Stimulated activated naive CD8-positive, alpha-beta T cell treated with anti-CD3 and anti-CD28 coated beads, Interleukin-15, amount 100 ng/mL, for 72 hours (primary cell): Measurements from ENCODE around the gene NOL3.

Experiments
- ATAC-seq: fragments of 150-1000 bp; cut with Tn5 transposase; 2 replicates; pipeline ENCODE4 v1.10.0; 2021; ENCODE audit warnings: mild to moderate bottlenecking, moderate library complexity
- DNase-seq, 2 donors: peaks; one replicate each; pipeline ENCODE4 v3.0.0; 2021 to 2022
- H3K27ac Mint-ChIP-seq, 2 donors: one replicate each; pipeline ENCODE4 v1.8.0; 2022; ENCODE audit warnings: mild to moderate bottlenecking in 2 of 2, mixed read lengths in 2 of 2, moderate library complexity in 2 of 2
- H3K27me3 Mint-ChIP-seq: one replicate; pipeline ENCODE4 v1.8.0; 2022; ENCODE audit warnings: mixed read lengths
- H3K4me1 Mint-ChIP-seq: one replicate; pipeline ENCODE4 v1.8.0; 2022; ENCODE audit warnings: mild to moderate bottlenecking, mixed read lengths
- H3K4me3 Mint-ChIP-seq, 2 donors: one replicate each; pipeline ENCODE4 v1.8.0; 2022; ENCODE audit warnings: mild to moderate bottlenecking in 2 of 2, mixed read lengths in 2 of 2, moderate library complexity in 1 of 2
- H3K9me3 Mint-ChIP-seq, 2 donors: one replicate each; pipeline ENCODE4 v1.8.0; 2022; ENCODE audit warnings: mixed read lengths in 2 of 2

The NOL3 gene

DNA sequence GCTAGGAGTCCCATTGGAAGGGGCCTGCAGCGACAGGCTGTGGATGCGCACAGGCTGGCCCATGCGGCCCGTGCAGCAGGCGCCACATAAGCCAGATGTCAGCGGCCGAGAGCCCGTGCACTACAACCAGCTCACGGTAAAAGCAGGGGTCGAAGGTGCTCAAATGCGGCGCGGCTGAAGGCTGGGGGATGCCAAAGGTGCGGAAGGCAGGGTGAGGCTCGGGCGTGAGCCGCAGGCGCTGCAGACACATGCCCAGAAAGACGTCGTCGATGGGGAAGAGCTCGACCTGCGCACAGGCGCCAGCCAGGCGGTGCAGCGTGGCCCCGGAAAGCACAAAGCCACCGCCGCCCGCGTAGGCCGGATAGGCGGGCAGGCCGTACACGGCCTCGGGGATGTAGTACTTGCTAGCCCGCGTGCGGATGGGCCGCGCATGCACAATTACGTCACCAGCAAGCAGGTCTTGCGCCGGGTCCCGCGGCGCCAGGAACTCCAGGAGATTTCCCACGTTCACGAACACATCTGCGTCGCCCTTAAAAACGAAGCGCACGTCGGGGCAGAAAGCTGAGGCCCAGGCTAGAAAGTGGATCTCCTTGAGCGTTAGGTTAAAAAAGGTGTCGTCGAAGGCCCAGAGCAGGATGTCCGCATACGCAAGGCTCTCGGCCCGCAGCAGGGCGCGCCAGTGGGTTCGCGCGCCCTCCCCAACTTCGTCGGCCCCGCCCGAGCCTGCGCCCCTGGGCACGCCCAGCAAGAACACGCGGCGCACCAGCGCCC is 20.9 kb upstream of the NOL3 start:
- Mint-ChIP-seq H3K27me3 (peaks cover 44% of the 10 kb centered on the region), H3K27ac (no peak overlapping the region), H3K4me3 (peak overlapping the region; percentile 30 to 53), H3K4me1 (peaks cover 34% of the 10 kb centered on the region), H3K9me3 (no peaks in the 10 kb centered on the region)
- DNase-seq (no peak), ATAC-seq (peak; percentile 0)

DNA sequence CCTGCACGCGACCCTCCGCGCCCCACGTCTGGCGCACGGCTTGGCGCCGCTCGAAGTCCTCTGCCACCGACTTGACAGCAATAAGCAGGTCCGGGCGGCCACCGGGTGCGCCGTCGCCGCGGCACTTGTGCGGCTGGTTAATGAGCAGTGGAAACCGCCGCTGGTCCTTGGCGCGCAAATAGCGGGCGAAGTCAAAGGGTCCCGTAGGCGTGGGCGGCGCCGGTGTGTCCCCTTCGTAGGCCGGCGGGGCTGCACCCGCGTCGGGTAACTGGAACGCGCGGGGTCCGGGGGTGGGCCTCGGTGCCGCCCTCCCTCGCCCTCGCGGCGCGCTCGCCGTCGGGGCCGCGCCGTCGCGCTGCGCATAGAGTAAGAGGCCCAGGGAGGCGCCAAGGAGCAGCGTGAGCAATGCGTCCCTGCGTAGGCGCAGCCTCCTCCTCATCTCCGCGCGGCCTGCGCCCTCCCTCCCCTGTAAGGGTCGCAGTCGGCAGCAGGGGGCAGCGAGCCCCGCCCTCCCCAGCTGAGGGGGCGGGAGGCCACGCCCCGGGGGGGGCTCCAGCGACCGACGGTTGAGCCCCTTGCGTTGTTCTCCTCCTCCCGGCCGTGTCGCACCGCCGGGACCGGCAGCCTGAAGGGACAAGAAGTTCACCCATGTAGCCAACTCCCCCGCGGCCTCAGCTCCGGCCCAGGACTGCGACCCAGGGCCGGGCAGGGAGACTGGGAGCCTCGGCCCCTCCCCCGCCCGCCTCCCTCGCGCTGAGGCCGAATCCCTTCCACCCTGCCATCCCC is 20.1 kb upstream of the NOL3 start:
- peak; percentile 88 for ATAC-seq
- peak overlapping the region; percentile 77 to 86 for H3K4me3 Mint-ChIP-seq
- H3K27ac Mint-ChIP-seq: peak overlapping the region; percentile 35 to 65
- DNase-seq: peak; percentile 69 to 78
- peaks cover 37% of the 10 kb centered on the region for H3K4me1 Mint-ChIP-seq
- no peaks in the 10 kb centered on the region for H3K9me3 Mint-ChIP-seq
- H3K27me3 Mint-ChIP-seq: peaks cover 48% of the 10 kb centered on the region

DNA sequence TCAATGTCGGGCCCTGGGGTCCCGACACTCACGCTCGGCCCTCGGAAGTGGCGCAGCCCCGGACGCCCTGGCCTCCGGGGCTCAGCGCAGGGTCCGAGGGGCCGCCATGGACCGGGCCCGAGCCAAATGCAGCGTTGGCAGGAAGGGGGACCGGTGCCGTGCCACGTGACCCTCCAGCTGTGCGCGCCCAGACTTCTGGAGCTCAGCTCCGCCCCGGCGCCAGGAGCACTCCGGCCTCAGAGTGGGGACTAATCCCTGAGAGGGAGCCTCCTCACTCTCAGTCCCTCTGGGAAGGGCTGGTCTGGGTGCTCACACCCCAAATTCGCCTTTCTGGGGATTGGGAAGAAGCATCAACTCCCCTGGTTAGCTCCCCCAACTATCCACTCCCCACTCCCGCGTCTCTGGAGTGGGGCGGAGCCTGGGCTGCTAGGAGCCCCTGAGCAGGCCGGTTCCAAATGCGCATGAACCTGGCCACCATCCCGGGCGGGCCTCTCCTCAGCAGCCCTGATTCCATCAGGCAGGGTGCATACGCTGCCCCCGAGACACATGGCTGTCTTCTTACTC is 19.4 kb upstream of the NOL3 start, which contains the start of gene B3GNT9:
TSS of gene B3GNT9 (minus strand) at position 166 of the 564 bp plus-strand sequence. CDS start 513 bp downstream, outside the sequence.
- ATAC-seq (peak; percentile 68), DNase-seq (peak in 1 of 2 donors; percentile 58)
- H3K27me3 Mint-ChIP-seq: peaks cover 55% of the 10 kb centered on the region
- peak within 1 kb of the TSS; percentile 35 to 65 for H3K27ac Mint-ChIP-seq
- H3K9me3 Mint-ChIP-seq: no peaks in the 10 kb centered on the region
- H3K4me3 Mint-ChIP-seq: peak within 1 kb of the TSS; percentile 77 to 86
- peaks cover 44% of the 10 kb centered on the region for H3K4me1 Mint-ChIP-seq

DNA sequence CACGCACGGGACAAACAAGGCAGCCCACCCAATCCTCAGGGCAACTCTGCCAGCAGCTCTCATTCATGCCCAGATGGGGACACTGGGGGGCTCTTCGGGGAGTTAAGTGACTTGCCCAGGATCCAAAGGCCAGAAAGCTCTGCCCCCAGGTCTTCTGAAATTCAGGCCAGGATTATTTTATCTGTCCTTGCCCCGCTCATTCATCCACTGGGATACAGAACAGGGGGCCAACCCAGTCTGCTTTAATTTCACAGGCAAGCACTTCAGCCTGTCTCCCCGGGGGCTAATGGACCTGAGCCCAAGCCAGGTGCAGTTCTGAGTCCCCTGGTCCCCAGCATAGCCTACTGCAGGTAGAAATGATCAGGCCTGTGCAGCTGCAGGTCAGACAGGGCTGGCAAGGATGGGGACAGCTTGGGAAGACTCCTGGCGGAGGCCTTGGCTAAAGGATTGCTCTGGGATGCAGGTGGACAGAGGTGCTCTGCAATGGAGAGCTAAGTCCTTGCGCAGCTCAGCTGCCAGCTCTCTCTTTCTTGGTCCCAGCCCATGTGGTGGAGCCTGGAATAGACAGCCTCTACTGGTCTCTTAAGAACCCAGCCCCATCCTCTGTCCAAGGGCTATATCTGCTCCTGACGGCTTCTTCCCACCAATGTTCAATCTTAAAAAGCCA is 18.8 kb upstream of the NOL3 start:
- ATAC-seq (no peak), DNase-seq (no peak)
- H3K27ac Mint-ChIP-seq: peak overlapping the region in 1 of 2 donors; percentile 8
- H3K4me1 Mint-ChIP-seq: peaks cover 50% of the 10 kb centered on the region
- H3K27me3 Mint-ChIP-seq: peaks cover 61% of the 10 kb centered on the region
- H3K4me3 Mint-ChIP-seq: peak overlapping the region; percentile 77 to 86
- H3K9me3 Mint-ChIP-seq: no peaks in the 10 kb centered on the region

DNA sequence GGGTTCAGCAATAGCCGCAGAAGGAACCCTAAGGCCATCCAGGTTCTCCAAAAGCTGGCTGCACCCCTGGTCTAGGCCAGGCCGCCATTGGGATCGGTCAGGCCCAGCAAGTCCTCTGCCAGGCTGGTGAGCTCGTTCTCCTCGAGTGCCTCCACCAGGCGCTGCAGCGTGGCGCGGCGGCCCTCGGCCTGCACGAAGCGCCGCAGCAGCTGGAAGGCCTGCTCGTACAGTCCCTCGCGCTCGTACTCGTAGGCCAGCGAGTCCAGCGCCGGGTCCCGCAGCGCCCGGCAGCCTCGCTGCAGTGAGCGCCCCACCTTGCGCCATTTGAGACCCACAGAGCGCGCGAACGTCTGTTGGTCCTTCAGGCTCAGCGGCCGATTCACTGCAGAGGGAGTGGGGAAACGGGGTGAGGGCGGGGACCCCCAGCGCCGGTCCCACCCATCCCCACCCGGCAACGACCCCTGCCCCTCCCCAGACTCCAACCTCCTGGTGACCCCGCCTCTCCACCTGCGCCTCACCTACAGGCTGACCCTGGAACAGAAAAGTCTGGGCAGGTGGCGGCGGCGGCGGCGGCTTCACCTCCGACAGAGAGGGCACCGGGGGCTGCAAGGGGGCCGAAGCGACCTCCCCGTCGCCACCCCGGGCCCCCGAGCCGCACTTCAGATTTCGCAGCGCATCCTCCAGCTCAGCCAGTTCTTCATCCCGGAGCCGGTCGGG is 15.6 kb upstream of the NOL3 start:
- Mint-ChIP-seq H3K4me3 (peak overlapping the region; percentile 73 to 83), H3K4me1 (peaks cover 71% of the 10 kb centered on the region), H3K9me3 (no peaks in the 10 kb centered on the region), H3K27ac (no peak overlapping the region), H3K27me3 (peaks cover 50% of the 10 kb centered on the region)
- ATAC-seq (no peak), DNase-seq (no peak)

DNA sequence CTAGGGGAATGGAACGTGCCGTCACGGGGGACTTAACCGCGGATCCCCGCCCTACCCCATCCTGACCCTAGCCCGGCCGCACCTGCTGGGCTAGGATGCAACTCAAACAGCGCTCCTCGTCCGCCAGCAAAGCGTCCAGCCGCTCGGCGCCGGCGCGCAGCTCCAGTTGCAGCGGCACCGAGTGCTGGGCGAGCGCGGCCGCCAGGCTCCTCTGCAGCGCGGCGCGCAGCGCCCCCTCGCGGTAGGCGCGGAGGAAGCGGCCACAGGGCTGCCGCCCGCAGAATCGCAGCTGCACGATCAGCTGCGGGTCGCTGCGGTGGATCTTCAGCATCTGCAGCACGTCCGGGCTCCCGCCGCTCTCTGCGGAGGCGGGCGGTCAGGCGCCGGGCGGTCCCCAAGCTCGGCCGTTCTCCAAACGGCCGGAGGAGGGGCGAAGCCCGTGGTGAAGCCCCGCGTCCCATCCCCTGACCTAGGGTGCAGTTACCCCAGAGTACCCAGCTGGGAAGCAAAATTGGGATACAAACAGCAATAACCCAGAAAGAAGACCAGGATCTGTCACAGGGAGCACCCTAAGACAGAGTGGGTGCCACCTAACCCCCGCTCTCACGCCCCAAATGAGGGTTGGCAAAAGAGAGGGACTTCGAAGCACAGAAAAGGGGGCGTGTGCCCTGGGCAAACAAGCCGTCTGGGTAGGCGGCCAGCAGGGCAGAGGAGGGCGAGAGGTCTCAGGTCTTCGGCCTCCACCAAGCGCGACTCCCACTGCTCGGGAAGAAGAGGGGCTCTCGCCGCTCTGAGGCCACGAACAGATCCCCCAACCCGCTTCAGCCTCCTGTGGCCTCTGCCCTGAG is 14.8 kb upstream of the NOL3 start:
- Mint-ChIP-seq H3K4me1 (peaks cover 76% of the 10 kb centered on the region), H3K27me3 (peaks cover 50% of the 10 kb centered on the region), H3K9me3 (no peaks in the 10 kb centered on the region), H3K27ac (no peak overlapping the region), H3K4me3 (peak overlapping the region; percentile 73 to 83)
- ATAC-seq (peak; percentile 31), DNase-seq (peak; percentile 82 to 83)

DNA sequence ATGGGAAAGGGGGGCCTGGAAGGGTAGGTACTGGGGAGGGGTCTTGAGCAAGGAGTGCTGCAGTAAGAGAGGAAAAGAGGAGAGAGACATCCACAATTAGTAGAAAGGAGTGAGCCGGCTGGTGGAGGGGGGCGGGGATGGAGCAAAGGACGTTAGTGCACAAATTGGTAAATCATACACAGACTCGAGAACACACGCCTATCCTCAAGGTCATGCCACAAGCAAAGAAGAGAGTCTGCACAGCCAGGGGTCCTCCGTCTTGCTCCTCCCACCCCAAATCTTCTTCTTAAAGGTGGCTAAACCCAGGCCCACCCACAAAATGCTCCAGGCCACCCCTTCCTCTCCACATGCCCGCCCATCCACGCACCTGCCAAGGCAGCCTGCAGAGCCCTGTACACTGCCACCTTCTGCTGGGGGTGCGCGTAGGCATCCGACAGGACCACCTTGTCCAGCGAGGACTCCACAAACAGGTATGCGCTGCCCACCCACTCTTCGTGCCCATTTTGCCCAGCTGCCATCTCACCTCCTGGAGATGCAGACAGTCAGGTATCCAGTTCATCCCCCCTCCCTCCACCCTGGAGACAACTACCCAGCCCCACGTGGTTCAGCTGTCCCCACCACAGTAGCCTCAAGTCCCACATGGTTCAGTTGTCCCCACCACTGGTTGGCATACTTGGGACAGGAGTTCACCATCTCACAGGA is 14.0 kb upstream of the NOL3 start:
- H3K4me1 Mint-ChIP-seq: peaks cover 78% of the 10 kb centered on the region
- H3K27me3 Mint-ChIP-seq: peaks cover 51% of the 10 kb centered on the region
- peak overlapping the region in 1 of 2 donors; percentile 38 for H3K4me3 Mint-ChIP-seq
- DNase-seq: no peak
- no peak for ATAC-seq
- H3K27ac Mint-ChIP-seq: no peak overlapping the region
- no peaks in the 10 kb centered on the region for H3K9me3 Mint-ChIP-seq

DNA sequence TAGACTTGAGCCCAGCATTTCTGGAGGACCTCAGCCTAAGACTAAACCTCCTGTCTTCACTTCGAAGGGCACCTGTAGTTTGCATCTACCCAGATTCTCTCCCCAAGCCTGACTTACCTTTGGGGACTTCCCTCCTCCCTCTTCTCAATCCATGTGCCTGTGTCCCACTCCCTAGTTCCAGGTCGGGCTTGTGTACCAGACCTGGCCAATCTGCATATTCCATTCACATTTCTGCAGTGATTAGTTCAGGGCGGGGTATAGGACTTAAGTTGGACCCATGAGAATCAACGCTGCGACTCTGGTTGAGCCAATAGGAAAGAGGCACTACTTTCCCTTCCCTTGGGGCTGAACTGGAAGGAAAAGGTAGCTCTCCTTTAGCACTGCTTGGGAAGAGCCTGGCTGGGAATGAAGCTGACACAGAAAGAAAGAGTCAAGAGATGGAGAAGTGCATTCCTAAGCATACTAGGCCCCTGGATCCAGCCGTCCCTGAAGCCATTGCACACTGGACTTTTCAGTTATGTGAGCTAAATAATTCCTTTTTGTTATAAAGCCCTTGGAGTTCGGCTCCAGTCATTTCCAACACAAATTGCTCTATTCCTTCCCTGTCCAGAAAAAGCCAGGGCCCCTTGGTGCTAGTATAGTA is 13.1 kb upstream of the NOL3 start:
- Mint-ChIP-seq H3K4me1 (peaks cover 82% of the 10 kb centered on the region), H3K4me3 (no peak overlapping the region), H3K9me3 (no peaks in the 10 kb centered on the region), H3K27me3 (peaks cover 52% of the 10 kb centered on the region), H3K27ac (no peak overlapping the region)
- DNase-seq (no peak), ATAC-seq (no peak)

DNA sequence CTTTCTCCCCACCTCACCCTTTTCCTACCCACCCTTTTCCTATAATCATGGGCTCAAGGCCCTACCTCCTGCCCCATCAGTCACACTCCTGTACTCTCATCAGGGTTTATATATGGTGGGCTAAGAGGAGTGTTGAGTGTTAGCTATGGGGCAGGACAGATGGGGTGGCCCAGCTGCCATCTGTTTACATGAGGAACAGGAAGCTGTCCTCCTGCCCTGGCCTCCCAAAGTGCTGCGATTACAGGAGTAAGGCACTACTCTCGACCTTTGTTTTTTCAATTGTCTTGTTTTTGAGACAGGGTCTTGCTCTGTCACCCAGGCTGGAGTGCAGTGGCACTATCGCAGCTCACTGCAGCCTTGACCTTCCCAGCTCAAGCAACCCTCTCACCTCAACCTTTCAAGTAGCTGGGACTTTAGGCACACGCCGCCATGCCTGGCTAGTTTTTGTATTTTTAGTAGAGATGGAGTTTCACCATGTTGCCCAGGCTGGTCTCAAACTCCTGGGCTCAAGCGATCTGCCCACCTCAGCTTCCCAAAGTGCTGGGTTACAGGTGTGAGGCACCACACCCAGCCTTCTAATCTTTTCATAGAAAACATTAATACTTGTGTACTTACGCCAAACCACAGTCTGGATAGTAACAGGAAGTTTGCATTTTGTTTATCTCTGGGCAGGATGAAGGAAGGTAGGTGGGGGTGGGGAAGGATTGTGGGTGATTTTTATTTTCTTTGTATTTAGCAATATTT is 12.3 kb upstream of the NOL3 start:
- Mint-ChIP-seq H3K4me1 (peaks cover 85% of the 10 kb centered on the region), H3K27me3 (peaks cover 54% of the 10 kb centered on the region), H3K27ac (peak overlapping the region; percentile 61 to 97), H3K4me3 (peak overlapping the region; percentile 92 to 94), H3K9me3 (no peaks in the 10 kb centered on the region)
- no peak for ATAC-seq
- peak in 1 of 2 donors; percentile 3 for DNase-seq

DNA sequence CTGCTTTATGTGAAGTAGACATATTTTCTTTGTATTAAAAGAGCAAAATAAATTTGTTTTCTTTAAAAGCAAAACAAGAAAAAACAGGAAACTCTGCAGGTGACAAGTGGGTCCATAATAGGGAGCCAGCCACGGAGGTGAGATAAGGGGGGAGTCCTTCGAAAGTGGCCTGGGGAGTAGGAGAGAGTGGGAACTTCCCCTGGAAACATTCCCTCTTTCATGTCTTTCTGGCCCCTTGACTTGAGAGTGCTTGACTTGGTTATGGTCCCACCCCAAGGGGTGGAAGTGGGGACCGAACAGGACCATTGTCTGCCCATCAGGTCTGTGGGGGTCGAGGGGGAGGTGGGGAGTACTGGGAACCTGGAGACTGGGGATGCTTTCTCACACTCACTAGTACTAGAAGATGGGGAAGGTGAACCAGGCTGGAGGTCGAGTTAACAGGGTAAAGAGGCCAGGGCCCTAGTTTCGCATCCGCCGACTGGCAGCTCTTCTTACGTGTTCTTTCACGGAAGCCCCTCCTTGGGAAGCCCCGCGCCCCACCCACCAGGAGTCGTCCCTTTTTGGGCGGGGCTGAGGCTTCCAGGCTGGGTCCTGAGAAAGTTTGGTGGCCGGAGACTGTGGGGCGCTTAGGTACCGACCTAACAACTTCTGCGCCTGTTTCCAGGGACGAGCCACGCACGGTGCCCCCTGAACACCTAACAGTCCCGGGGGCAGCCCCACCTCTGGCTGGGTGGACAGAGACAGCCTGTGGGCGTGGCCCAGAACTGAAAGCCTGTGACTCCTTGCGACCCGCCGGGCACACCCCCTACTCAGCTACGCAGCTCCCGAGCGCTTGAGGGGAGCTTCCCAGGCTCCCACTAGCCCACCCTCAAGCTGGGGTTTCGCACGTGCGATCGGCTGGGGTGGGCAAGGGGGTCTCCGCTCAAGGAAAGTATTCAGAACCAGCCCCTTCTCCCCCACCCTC is 11.4 kb upstream of the NOL3 start:
- Mint-ChIP-seq H3K27ac (peak overlapping the region; percentile 61 to 97), H3K4me1 (peaks cover 84% of the 10 kb centered on the region), H3K27me3 (peaks cover 52% of the 10 kb centered on the region), H3K9me3 (no peaks in the 10 kb centered on the region), H3K4me3 (peak overlapping the region; percentile 92 to 94)
- DNase-seq (peak; percentile 84 to 97), ATAC-seq (peak; percentile 81)

DNA sequence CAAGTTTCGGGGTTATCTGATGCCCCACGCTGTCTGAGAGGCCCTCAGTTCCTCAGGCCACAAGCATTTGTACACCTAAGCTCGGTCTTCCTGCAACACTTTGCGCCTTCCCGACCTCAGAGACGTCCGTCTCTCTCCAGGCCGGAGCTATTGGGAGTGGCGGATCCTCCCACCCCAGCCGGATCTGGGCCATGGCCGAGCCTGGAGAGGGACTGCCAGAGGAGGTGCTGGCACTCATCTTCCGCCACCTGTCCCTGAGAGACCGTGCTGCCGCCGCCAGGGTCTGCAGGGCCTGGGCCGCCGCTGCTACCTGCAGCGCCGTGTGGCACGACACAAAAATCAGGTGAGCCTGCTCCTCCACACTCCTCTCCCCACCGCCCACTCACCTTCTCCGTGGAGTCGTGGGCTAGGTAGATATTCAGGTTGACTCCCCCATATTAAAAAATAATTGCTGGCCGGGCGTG is 8.7 kb upstream of the NOL3 start:
- Mint-ChIP-seq H3K9me3 (no peaks in the 10 kb centered on the region), H3K27me3 (peaks cover 59% of the 10 kb centered on the region), H3K27ac (no peak overlapping the region), H3K4me1 (peaks cover 88% of the 10 kb centered on the region), H3K4me3 (peak overlapping the region; percentile 52 to 57)
- ATAC-seq: no peak
- DNase-seq: peak in 1 of 2 donors; percentile 18
